RWPE2 (cell line): ENCODE data around the gene DHRS11.

Experiments
- ATAC-seq: fragments of 200-7000 bp; cut with Tn5 transposase; 3 replicates; pipeline ENCODE4 v1.9.1; 2021; ENCODE audit warnings: low read depth
- DNase-seq: peaks from one replicate; pipeline ENCODE4 v3.0.0-alpha.2; 2020; ENCODE audit warnings: low spot score
- H3K27ac ChIP-seq: fragments of 450-650 bp; 2 replicates; pipeline ENCODE4 v1.5.1; 2017; ENCODE audit warnings: mild to moderate bottlenecking; ENCODE audit not compliant: poor library complexity, severe bottlenecking
- H3K27me3 ChIP-seq: fragments of 250-450 bp; sonication (Bioruptor Pico); 2 replicates; pipeline ENCODE4 v1.5.1; 2021; ENCODE audit warnings: mild to moderate bottlenecking, moderate library complexity; ENCODE audit not compliant: insufficient read depth, poor library complexity, severe bottlenecking
- H3K36me3 ChIP-seq: fragments of 250-450 bp; sonication (Bioruptor Pico); 2 replicates; pipeline ENCODE4 v1.5.1; 2020; ENCODE audit warnings: low read depth, mild to moderate bottlenecking, moderate library complexity
- H3K4me1 ChIP-seq: fragments of 250-450 bp; sonication (Bioruptor Pico); 2 replicates; pipeline ENCODE4 v1.5.1; 2021; ENCODE audit warnings: mild to moderate bottlenecking, moderate library complexity; ENCODE audit not compliant: insufficient read depth, poor library complexity, severe bottlenecking
- H3K4me3 ChIP-seq: fragments of 250-450 bp; sonication (Bioruptor Pico); 2 replicates; pipeline ENCODE4 v1.5.1; 2021; ENCODE audit warnings: mild to moderate bottlenecking, moderate library complexity; ENCODE audit not compliant: severe bottlenecking
- H3K9me3 ChIP-seq: fragments of 250-450 bp; sonication (Bioruptor Pico); 2 replicates; pipeline ENCODE4 v1.5.1; 2021; ENCODE audit warnings: mild to moderate bottlenecking, moderate library complexity; ENCODE audit not compliant: severe bottlenecking
- TF ChIP-seq, protein P1 (sequence below): fragments of 450-650 bp; IDR thresholded peaks from one replicate; pipeline ENCODE4 v1.5.1; 2017; ENCODE audit warnings: mild to moderate bottlenecking, moderate library complexity; ENCODE audit not compliant: poor library complexity, severe bottlenecking

DHRS11 gene

DNA sequence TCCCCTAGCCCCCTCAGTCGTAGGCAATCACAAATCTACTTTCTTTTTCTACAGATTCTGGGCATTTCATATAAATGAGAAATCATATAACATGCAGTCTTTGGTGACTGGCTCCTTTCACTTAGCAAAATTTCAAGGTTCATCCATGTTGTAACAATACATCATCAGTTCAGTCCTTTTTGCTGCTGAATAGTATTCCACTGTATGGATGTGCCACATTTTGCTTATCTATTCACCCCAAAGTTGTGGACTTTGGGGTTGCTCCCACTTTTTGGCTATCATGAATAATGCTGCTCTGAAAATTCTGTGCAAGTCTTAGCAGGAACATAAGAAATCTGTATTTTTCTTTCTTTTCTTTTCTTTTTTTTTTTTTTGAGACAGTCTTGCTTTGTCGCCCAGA, 48.7 kb downstream of the DHRS11 start:
- no peak overlapping the region for H3K4me3 ChIP-seq
- H3K4me1 ChIP-seq, result no peaks in the 10 kb centered on the region
- ATAC-seq (no peak), DNase-seq (no peak)
- peaks cover 68% of the 10 kb centered on the region for H3K27me3 ChIP-seq
- no peaks in the 10 kb centered on the region for H3K9me3 ChIP-seq
- TF ChIP-seq, protein P1, sequence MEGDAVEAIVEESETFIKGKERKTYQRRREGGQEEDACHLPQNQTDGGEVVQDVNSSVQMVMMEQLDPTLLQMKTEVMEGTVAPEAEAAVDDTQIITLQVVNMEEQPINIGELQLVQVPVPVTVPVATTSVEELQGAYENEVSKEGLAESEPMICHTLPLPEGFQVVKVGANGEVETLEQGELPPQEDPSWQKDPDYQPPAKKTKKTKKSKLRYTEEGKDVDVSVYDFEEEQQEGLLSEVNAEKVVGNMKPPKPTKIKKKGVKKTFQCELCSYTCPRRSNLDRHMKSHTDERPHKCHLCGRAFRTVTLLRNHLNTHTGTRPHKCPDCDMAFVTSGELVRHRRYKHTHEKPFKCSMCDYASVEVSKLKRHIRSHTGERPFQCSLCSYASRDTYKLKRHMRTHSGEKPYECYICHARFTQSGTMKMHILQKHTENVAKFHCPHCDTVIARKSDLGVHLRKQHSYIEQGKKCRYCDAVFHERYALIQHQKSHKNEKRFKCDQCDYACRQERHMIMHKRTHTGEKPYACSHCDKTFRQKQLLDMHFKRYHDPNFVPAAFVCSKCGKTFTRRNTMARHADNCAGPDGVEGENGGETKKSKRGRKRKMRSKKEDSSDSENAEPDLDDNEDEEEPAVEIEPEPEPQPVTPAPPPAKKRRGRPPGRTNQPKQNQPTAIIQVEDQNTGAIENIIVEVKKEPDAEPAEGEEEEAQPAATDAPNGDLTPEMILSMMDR, result no peak
- no peaks in the 10 kb centered on the region for H3K36me3 ChIP-seq
- no peak overlapping the region for H3K27ac ChIP-seq

DNA sequence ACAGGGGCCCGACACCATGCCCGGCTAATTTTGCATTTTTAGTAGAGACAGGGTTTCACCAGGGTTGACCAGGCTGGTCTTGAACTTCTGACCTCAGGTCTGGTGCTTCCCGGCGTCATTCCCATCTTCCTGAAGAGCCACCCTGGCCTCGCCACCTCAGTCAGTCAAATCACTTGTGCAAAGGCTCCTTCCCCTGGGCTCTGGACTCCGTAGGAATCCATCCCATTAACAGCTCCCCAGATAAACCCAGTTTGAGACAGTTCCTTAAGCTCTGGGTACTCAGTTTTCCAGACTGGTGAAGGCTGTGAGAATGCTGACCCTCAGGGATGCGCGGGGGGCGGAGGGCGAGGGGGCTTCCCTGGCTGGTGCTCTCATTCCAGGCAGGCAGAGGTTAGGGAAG, 49.2 kb downstream of the DHRS11 start:
- H3K4me3 ChIP-seq, result no peak overlapping the region
- no peaks in the 10 kb centered on the region for H3K9me3 ChIP-seq
- H3K4me1 ChIP-seq, result no peaks in the 10 kb centered on the region
- no peak overlapping the region for H3K27ac ChIP-seq
- TF ChIP-seq, protein P1, result no peak
- no peak for ATAC-seq
- no peak for DNase-seq
- H3K36me3 ChIP-seq, result no peaks in the 10 kb centered on the region
- peaks cover 73% of the 10 kb centered on the region for H3K27me3 ChIP-seq

DNA sequence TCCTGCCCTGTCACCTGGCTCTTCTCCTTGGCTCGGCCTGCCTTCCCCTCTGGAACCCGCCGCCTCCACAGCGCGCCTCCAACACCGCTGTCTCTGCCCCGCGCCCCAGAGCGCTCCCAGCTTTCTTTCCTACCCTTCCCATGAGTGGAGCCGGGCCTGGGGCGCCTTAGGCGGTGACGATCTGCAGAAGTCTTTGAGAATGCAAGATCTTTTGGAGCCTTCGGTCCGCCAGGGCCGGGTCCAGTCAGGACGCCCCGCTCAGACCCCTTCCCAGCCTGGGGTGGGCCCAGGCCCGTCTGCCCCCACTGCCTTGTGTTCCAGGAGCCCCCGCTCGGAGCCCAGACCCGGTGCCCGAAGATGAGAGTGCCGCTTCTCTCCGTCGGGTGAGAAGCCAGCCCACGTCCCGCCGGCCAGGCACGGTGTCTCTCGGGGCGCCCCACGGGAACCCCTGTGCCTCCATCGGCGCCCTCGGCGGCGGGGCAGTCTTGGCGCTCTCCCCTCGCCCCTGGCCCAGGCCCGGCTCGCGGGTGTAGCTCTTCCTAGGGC, 49.7 kb downstream of the DHRS11 start:
- no peak overlapping the region for H3K4me3 ChIP-seq
- ATAC-seq (no peak), DNase-seq (no peak)
- no peaks in the 10 kb centered on the region for H3K9me3 ChIP-seq
- H3K27ac ChIP-seq, result no peak overlapping the region
- no peaks in the 10 kb centered on the region for H3K36me3 ChIP-seq
- peaks cover 78% of the 10 kb centered on the region for H3K27me3 ChIP-seq
- TF ChIP-seq, protein P1, result no peak
- H3K4me1 ChIP-seq, result no peaks in the 10 kb centered on the region

DNA sequence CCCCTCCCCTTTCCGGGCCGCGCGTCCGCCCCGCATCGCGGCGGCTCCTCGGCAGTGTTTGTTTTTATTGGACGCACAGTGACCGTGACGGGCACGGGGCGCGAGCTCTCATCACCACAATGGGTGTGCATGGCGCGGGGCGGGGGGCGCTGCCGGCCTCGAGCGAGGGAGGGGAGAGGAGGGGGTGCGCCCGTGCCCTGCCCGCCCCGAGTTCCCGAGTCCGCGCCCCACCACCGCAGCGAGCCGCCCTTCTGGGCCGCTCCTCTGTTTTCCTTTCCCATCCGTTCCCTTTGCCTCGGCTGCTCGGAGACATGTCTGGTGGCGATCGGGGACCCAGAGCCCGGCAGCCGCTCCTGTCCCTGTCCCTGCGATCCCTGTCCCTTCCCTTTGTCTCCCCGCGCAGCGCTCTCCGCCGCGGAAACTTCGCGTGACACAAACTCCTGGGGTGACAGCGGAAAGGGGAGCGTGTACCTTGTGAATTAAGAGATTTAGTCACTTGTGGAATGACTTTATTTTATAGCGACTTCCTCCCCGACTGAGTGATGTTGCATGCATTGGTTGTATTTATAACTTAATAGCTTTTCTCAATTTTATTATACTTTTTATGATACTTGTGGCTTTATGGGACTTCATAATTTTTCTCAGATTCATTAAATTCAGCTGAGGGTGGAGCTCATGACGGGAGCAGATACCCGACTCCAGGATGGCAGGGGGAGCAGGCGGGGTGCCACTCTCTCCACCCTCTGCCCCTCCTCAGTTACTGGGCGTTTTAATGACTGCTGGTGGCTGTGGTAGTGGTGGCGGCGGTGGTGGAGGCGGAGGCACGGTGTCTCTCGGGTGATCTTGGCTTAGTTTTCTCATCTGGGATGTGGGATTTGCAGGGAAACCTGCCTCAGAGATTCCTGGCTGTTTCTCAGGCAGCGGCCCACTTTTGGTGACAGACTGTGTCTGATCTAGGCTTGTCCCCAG, 50.5 kb downstream of the DHRS11 start:
- no peaks in the 10 kb centered on the region for H3K36me3 ChIP-seq
- no peaks in the 10 kb centered on the region for H3K4me1 ChIP-seq
- peaks cover 78% of the 10 kb centered on the region for H3K27me3 ChIP-seq
- DNase-seq, result no peak
- no peak overlapping the region for H3K4me3 ChIP-seq
- ATAC-seq, result no peak; the same call in 2 of the 3 replicates
- H3K9me3 ChIP-seq, result no peaks in the 10 kb centered on the region
- H3K27ac ChIP-seq, result no peak overlapping the region
- TF ChIP-seq, protein P1, result no peak
